Lung (tissue), 12 donors: ENCODE measurements around the gene GRK3. TPM values are rescaled to one million over a fixed set of nuclear protein-coding genes. Genes with fewer than 3 reads are reported as not detected.

Source experiments
- ATAC-seq: fragments of 200-7000 bp; cut with Tn5 transposase; one replicate; pipeline ENCODE4 v1.9.1; 2020; ENCODE audit warnings: moderate number of reproducible peaks; ENCODE audit not compliant: insufficient read depth, low FRiP score
- DNase-seq, 3 donors: peaks; one replicate each; pipeline ENCODE4 v3.0.0-alpha.2; 2013 to 2017
- H3K27ac ChIP-seq, 2 donors: one replicate each; pipeline ENCODE4 v1.5.1; 2013; ENCODE audit warnings: mild to moderate bottlenecking in 2 of 2, moderate library complexity in 2 of 2, control low read depth in 1 of 2, inconsistent platforms in 1 of 2, low read depth in 1 of 2, low read length in 1 of 2
- H3K27me3 ChIP-seq, 3 donors: one replicate each; pipeline ENCODE4 v1.5.1; 2013; ENCODE audit warnings: low read length in 2 of 3; ENCODE audit not compliant: control insufficient read depth in 3 of 3, insufficient read depth in 3 of 3
- H3K36me3 ChIP-seq, 4 donors: one replicate each; pipeline ENCODE4 v1.5.1; 2013; ENCODE audit warnings: low read length in 4 of 4, mild to moderate bottlenecking in 1 of 4, moderate library complexity in 1 of 4; ENCODE audit not compliant: control insufficient read depth in 4 of 4, insufficient read depth in 4 of 4
- H3K4me1 ChIP-seq, 5 donors: one replicate each; pipeline ENCODE4 v1.5.1; 2013; ENCODE audit warnings: low read length in 5 of 5, mild to moderate bottlenecking in 2 of 5, moderate library complexity in 1 of 5; ENCODE audit not compliant: control insufficient read depth in 5 of 5, insufficient read depth in 5 of 5
- H3K4me3 ChIP-seq: one replicate; pipeline ENCODE4 v1.5.1; 2013; ENCODE audit warnings: mild to moderate bottlenecking, control low read depth, moderate library complexity
- H3K9ac ChIP-seq, 2 donors: one replicate each; pipeline ENCODE4 v1.5.1; 2013; ENCODE audit warnings: low read length in 2 of 2, control low read depth in 1 of 2; ENCODE audit not compliant: insufficient read depth in 1 of 2
- H3K9me3 ChIP-seq, 4 donors: one replicate each; pipeline ENCODE4 v1.5.1; 2013; ENCODE audit warnings: low read length in 3 of 4, mild to moderate bottlenecking in 1 of 4, moderate library complexity in 1 of 4; ENCODE audit not compliant: control insufficient read depth in 4 of 4, insufficient read depth in 3 of 4
- WGBS, 2 donors: extraction: QIAGEN DNeasy Blood & Tissue Kit; methylation state at CpG; one replicate each; pipeline ENCODE4 v1.1.7; 2013; 5-methylcytosine and 5-hydroxymethylcytosine counted together
- polyA plus RNA-seq, 2 donors: library from polyadenylated mRNA; stranded (reverse); fragments of 200-250 nt; gene quantifications; one replicate each; pipeline ENCODE4 v1.2.1, GENCODE V29; 2013
- total RNA-seq, 2 donors: library from RNA; depleted of rRNA in 1 of 2; stranded (reverse); fragments of >200 nt in 1 of 2; gene quantifications; one replicate each; pipeline ENCODE4 v1.2.1, GENCODE V29; 2014 to 2021
- TF ChIP-seq, protein P1 (sequence below): IDR thresholded peaks from 2 replicates; pipeline ENCODE4 v1.5.1; 2012; ENCODE audit warnings: mild to moderate bottlenecking; ENCODE audit errors: control extremely low read depth, extremely low read depth
- donor health status: control.
- donor health status: control.
- donor health status: Bipolar disorder and iron deficiency.
- donor health status: healthy.
- donor health status: DM: yes; HTN: yes; CAD: no.

Gene GRK3
- total and polyA plus RNA-seq, 4 donors, result 5.0 to 27.3 (median 18.0) TPM

DNA sequence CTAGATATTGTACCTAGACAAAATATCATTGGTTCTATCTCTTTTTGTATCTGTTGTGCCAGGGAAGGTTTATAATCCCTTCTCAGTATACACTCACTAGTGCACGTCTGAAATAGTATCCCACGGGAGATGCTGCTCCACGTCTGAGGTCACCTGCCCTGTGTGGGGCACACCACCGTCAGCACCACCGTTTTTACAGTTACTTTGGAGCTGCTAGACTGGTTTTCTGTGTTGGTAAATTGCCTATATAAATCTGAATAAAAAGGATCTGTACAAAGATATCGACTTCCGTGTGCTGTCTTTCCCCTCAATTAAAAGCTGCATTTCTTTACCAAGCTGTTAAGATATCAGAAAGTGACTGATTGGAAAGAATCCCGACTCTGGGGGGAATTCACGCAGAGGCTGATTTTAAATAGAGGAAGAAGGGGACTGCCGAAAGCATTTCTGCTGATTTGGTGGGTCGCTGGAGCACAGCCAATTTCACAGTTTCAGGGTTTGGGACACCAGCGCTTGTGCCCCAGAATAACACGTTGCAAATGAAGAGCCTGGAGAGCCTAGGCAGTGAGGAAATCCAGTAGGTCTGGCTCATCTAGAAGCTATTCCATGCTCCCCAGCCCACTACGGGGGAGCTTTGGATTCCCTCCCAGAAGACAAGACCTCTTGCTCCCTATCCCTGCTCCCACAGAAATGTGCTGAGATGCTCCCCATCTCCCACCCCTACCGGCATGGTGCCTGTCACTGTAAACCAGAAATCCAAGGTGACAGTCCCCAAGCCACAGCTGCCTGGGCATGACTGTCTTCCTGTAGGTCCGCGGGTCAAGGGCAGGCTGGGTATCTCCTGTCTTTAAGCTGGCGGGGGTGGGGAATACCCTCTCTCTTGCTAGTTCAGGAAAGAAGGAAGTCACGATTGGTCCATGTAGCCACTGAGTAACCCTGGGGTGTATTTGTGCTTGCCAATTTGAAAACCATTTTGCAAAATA, 164.8 kb downstream of the GRK3 start:
- TF ChIP-seq, protein P1, sequence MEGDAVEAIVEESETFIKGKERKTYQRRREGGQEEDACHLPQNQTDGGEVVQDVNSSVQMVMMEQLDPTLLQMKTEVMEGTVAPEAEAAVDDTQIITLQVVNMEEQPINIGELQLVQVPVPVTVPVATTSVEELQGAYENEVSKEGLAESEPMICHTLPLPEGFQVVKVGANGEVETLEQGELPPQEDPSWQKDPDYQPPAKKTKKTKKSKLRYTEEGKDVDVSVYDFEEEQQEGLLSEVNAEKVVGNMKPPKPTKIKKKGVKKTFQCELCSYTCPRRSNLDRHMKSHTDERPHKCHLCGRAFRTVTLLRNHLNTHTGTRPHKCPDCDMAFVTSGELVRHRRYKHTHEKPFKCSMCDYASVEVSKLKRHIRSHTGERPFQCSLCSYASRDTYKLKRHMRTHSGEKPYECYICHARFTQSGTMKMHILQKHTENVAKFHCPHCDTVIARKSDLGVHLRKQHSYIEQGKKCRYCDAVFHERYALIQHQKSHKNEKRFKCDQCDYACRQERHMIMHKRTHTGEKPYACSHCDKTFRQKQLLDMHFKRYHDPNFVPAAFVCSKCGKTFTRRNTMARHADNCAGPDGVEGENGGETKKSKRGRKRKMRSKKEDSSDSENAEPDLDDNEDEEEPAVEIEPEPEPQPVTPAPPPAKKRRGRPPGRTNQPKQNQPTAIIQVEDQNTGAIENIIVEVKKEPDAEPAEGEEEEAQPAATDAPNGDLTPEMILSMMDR, result no peak
- no peak for ATAC-seq
- Histone ChIP-seq H3K9me3 (no peaks in the 10 kb centered on the region), H3K36me3 (peaks cover 0 to 6% (median 0%) of the 10 kb centered on the region in 4 donors), H3K27ac (no peak overlapping the region), H3K4me1 (no peaks in the 10 kb centered on the region), H3K4me3 (no peak overlapping the region), H3K27me3 (no peaks in the 10 kb centered on the region), H3K9ac (no peak overlapping the region)
- DNase-seq, result no peak
- WGBS, 2 donors, result 64 to 70% methylated on average over 19 of the region's 19 CpGs

DNA sequence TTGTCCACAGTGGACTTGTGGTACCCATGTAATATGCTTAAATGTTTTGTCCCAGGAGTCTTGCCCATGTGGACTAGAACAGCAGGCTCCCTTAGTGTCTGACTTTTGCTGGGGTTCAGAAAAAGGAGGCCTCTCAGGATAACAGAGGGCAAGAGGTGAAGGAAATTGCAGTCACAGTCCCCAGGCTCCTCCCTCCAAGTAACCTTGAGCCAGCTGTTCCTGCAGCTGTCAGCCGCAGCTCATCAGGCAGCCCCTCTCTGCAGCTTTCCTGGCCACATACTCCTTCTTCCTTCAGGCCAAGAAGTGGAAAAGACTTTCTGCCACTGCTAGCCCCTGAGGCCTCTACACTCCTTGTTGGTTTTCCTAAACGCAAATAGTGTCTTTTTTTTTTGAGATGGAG, 171.2 kb downstream of the GRK3 start:
- no peaks in the 10 kb centered on the region for H3K4me1 ChIP-seq
- ATAC-seq, result no peak
- no peak for DNase-seq
- H3K36me3 ChIP-seq, result no peaks in the 10 kb centered on the region
- no peaks in the 10 kb centered on the region for H3K27me3 ChIP-seq
- H3K9ac ChIP-seq, result no peak overlapping the region
- 55 to 83% methylated on average over 2 of the region's 2 CpGs for WGBS, 2 donors
- TF ChIP-seq, protein P1, result no peak
- no peak overlapping the region for H3K4me3 ChIP-seq
- H3K9me3 ChIP-seq, result peaks cover 0 to 6% (median 0%) of the 10 kb centered on the region in 4 donors
- no peak overlapping the region for H3K27ac ChIP-seq

DNA sequence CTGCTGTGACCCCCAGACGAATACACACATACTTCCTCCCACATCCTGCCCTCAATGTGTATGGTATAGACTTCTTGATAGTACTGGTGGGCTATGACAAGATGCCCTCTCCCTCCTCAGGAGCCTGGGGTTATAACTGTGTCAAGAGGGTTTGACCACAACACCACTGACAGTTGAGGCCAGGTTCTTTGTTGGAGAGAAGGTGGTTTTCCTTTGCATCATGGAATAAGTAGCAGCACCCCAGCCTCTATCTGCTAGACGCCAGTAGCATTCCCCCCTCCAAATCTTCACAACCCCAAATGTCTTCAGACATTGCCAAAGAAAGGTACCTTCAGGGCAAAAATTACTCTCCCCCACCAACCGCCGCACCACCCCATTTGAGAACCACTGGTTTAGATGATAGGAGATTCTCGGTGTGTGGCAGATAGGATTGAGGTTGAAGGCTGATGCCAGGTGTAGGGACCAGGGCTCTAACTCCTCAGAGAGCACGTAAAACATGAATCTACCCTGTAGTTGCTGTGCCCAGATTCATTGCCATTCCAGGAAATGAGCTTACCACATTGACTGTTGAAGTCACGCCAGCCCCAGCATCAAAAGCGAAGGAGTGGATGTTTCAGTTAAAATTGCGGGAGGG, 172.0 kb downstream of the GRK3 start:
- DNase-seq (no peak), ATAC-seq (no peak)
- WGBS, 2 donors, result 44 to 67% methylated on average over 9 of the region's 9 CpGs

More for the DNA sequence above, 172.0 kb downstream of the GRK3 start:
- Histone ChIP-seq H3K27ac (no peak overlapping the region), H3K36me3 (no peaks in the 10 kb centered on the region), H3K27me3 (no peaks in the 10 kb centered on the region), H3K9ac (no peak overlapping the region), H3K4me3 (no peak overlapping the region), H3K4me1 (no peaks in the 10 kb centered on the region), H3K9me3 (peaks cover 0 to 6% (median 0%) of the 10 kb centered on the region in 4 donors)
- TF ChIP-seq, protein P1, result no peak
